GM21515 (cell line): ENCODE measurements around the gene PRR15.

Source experiments
- ATAC-seq: cut with Tn5 transposase; IDR thresholded peaks from one replicate; pipeline ENCODE4 v1.9.1; 2021; ENCODE audit not compliant: unreplicated experiment

The PRR15 gene

DNA sequence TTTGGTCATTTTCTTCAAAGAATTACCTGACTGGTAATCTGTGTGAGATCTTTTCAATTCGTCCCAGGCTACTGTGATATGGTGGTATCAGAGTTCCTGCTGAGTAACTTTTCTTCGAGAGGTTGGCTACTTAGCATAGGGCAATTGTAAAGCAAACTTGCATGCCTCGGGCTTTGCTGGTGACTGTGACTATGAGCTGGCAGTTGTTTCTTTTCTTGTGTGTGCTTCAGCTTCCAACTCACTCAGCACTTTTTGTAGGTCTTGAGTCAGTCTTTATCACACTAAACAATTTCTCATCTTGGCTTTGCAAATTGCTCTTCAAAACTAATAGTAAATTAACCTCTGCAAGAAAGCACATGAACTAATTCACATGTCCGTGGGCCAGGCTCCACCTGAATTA, 44.3 kb downstream of the PRR15 start:
- no peak for ATAC-seq

DNA sequence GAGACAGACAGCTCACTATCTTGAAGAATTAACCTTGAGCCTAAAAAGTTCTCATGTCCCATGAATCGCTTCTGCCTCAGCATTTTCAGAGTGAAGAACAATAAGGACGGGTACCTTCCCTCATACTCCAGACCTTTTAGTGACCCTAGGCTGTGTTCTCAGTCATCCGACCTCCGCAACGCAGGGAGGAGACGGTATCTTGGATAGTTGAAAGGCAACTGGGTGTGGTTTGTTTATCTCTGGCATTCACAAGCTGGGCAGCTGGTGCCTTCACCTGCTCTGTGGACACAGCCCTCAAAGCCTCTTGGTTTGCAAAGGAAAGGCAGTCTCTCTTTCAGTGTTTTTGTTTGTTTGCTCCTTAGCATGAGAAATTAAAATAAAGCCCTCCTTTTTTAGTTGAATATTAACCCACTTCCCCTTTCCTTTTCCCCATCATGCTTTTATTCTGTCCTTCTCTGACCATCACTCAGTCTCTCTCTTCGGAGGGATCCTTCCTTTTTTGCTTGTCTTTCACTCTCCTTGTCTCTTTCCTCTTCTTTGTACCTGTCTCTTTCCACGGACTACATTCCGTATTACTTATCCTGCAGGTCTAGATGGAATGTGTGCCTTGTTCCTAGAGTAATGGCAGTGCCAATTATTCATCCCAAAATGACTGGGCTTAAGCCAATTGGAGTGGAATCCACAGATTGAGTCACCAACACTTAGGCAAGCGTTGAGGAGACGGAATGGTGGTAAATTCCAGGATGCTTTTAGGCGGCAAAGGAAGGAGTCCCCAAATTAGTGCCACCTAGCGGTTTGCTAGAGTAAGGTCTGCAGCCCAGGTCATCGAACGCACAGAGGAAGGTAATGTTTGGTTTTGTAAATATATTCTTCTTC, 45.8 kb downstream of the PRR15 start:
- no peak for ATAC-seq

DNA sequence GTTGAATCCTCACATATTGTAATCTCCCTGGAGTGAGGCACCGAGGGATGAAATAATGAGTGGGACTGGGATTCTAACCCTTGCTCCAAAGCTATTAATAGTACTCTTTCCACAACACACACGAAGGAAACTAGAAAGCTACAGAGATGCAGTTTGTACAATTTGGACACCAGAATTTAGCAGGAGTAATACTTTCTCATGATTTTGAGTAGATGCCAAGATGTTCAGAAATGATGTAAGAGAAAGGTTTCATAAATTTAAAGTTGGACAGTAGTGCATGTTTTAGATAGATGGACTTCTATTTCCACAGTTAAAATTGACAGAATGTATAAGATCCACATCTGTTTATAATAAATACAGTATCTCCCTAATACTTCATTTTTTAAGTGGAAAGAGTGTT, 46.5 kb downstream of the PRR15 start:
- ATAC-seq: no peak

DNA sequence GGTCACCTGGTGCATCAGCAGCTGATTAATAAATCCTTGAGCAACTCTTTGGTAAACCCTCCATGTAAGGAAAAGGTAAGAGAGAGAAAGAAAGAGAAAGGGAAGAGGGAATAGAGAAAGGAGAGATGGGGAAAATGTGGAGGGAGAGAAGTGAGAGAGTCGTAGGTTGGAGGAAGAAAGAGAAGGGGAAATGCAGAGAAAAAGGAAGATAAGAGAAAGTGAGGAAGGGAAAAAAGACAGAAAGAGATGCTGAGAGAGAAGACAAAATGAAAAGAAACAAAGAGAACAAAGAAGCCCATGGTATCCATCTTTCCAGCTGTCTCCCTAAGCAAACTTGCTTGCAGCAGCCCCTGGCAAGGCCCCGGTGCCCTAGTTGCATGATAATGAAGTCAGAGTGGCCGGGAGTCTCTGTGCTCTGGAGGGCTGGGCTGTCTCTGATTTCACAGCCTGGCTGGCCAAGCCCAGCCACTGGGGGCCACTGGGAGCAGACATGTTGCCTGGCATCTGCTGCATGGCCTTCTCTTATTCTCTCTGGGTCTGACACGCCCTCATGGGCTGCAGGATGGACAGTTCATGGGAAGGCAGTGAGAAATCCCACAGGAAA, 48.4 kb downstream of the PRR15 start:
- ATAC-seq: no peak

DNA sequence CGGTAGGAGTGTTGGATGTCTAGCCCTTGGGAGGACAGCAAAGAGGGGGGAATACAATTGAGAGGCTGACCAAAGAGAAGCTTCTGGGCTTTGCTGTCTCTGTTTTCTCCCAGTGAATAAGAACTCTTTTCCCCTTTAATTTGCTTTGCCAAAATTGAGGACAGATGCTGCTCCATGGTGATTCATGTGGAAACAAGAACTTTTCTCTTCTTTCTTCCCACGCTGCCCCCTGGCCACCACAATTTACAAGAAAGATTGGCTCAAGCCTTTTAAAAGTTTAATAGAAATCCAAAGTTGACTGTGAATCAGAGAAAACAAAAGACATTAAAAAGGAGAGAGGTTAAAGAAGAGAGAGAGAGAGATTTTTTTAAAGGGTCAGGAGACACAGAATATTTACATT, 49.0 kb downstream of the PRR15 start:
- no peak for ATAC-seq

DNA sequence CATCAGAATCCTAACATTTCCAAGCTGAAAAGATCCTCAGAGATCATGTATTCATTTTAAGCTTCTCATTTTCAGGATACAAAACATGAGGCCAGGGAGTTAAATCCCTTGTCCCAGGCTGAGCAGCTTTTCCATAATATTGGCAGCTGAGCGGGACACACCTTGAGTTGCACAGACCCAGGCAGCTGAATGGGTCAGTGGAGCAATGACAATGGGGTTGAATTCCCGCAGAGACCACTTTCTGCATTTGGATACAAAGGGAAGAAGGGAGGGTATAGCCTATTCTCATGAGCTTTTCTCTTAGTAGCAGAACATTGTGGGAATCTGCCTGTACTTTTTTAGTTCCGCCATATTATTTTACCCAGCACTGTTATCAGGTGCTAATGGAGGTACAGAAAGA, 49.5 kb downstream of the PRR15 start:
- no peak for ATAC-seq

DNA sequence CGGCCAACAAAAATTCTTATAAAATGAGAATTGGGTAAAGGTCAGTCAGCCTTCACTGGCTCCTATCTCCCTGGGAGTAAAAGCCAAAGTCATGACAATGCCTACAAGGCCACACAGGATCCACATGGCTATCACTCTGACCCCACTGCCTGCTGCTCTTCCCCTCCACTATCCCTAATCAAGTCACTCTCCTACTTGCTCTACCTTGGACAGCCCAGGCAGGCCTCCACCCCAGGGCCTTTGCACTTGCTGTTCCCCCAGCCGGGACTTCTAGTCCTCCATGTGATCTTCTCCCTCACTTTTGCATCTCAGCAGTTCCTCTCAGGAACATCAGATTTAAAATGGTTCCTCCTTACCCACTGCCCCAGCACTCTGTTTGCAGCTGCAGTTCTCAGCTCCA, 50.6 kb downstream of the PRR15 start:
- no peak for ATAC-seq
